Keratinocyte (primary cell): Measurements from ENCODE around the gene CD69. TPM values are rescaled to one million over a fixed set of nuclear protein-coding genes. Genes with fewer than 3 reads are reported as not detected.

Source experiments
- DNase-seq: peaks from one replicate; pipeline ENCODE4 v3.0.0-alpha.2; 2011; ENCODE audit warnings: low read depth, missing footprints, low spot score
- FAIRE-seq: peaks from 2 replicates; lab custom pipeline; 2011; peaks lifted over from hg19 to GRCh38; lab: Jason Lieb, UNC
- H2AFZ ChIP-seq: 2 replicates; pipeline ENCODE4 v1.6.0; 2012; ENCODE audit warnings: low read length, control low read depth, inconsistent platforms; ENCODE audit not compliant: control insufficient read depth
- H3K27ac ChIP-seq: 2 replicates; pipeline ENCODE4 v1.5.1; 2011; ENCODE audit warnings: low read length; ENCODE audit not compliant: control insufficient read depth, insufficient read depth
- H3K27me3 ChIP-seq: 3 replicates; pipeline ENCODE4 v1.6.0; 2011; ENCODE audit warnings: low read length; ENCODE audit not compliant: control insufficient read depth, insufficient read depth; ENCODE audit errors: extremely low read depth
- H3K36me3 ChIP-seq, 2 experiments: 2 replicates in 1 of 2; 3 replicates in 1 of 2; pipeline ENCODE4 v1.5.1; 2011; ENCODE audit warnings: low read length in 2 of 2, mild to moderate bottlenecking in 1 of 2; ENCODE audit not compliant: control insufficient read depth in 2 of 2, insufficient read depth in 2 of 2; ENCODE audit errors: extremely low read depth in 1 of 2
- H3K4me1 ChIP-seq: 3 replicates; pipeline ENCODE4 v1.5.1; 2011; ENCODE audit warnings: low read length; ENCODE audit not compliant: control insufficient read depth, insufficient read depth; ENCODE audit errors: extremely low read depth
- H3K4me2 ChIP-seq: 3 replicates; pipeline ENCODE4 v1.6.0; 2011; ENCODE audit warnings: low read depth, low read length; ENCODE audit not compliant: control insufficient read depth, insufficient read depth; ENCODE audit errors: extremely low read depth
- H3K4me3 ChIP-seq, 3 experiments: fragments of 200-600 bp in 1 of 3; sonication (generic) in 1 of 3; 2 replicates in 2 of 3; 3 replicates in 1 of 3; pipeline ENCODE4 v1.5.1; 2011 to 2016; ENCODE audit warnings: low read length in 3 of 3, mild to moderate bottlenecking in 3 of 3, control low read depth in 2 of 3, inconsistent platforms in 1 of 3, low read depth in 1 of 3, mixed read lengths in 1 of 3, mixed run types in 1 of 3, moderate library complexity in 1 of 3; ENCODE audit not compliant: control insufficient read depth in 2 of 3, insufficient read depth in 2 of 3; ENCODE audit errors: extremely low read depth in 1 of 3
- H3K79me2 ChIP-seq: 2 replicates; pipeline ENCODE4 v1.6.0; 2012; ENCODE audit warnings: low read length; ENCODE audit not compliant: control insufficient read depth, insufficient read depth
- H3K9ac ChIP-seq: 3 replicates; pipeline ENCODE4 v1.6.0; 2011; ENCODE audit warnings: low read length; ENCODE audit not compliant: control insufficient read depth, insufficient read depth; ENCODE audit errors: extremely low read depth
- H3K9me1 ChIP-seq: 3 replicates; pipeline ENCODE4 v1.6.0; 2011; ENCODE audit warnings: low read length; ENCODE audit not compliant: control insufficient read depth, insufficient read depth; ENCODE audit errors: extremely low read depth
- H3K9me3 ChIP-seq: 2 replicates; pipeline ENCODE4 v1.5.1; 2012; ENCODE audit warnings: low read depth, low read length; ENCODE audit not compliant: control insufficient read depth
- H4K20me1 ChIP-seq: 3 replicates; pipeline ENCODE4 v1.6.0; 2011; ENCODE audit warnings: low read length; ENCODE audit not compliant: control insufficient read depth, insufficient read depth; ENCODE audit errors: extremely low read depth
- EZH2 ChIP-seq: IDR thresholded peaks from one replicate; pipeline ENCODE4 v1.6.1; 2012; ENCODE audit warnings: inconsistent platforms, mild to moderate bottlenecking, low read length, moderate library complexity
- dilution Hi-C: fragments of 300-500 bp; cut with MboI; formaldehyde crosslinking; loops from one replicate; pipeline ENCODE4 v1.7.0; 2020; ENCODE audit warnings: low sequenced_read_pairs; ENCODE audit not compliant: extremely low pct_ligation_motif_present
- polyA plus RNA-seq, 5 experiments: library from polyadenylated mRNA; depleted of rRNA in 3 of 5; stranded (reverse) in 3 of 5; stranded (forward) in 1 of 5; unstranded in 1 of 5; fragments of >200 nt; gene quantifications; 1 replicate in 1 of 5; 2 replicates in 3 of 5; 3 replicates in 1 of 5; pipeline versions ENCODE4 v1.2.1 to v1.2.3, GENCODE V29; 2011 to 2012; ENCODE audit warnings: missing spikeins in 2 of 5, low read depth in 1 of 5, low replicate concordance in 1 of 5
- TF ChIP-seq, protein P1 (sequence below), 3 experiments: IDR thresholded peaks in 1 of 3; conservative IDR thresholded peaks in 1 of 3; optimal IDR thresholded peaks in 1 of 3; 2 replicates in 2 of 3; 3 replicates in 1 of 3; pipeline versions ENCODE3 to v1.5.1; 2011; ENCODE audit warnings: low read length in 3 of 3, mild to moderate bottlenecking in 3 of 3, moderate library complexity in 2 of 3, control low read depth in 1 of 3, inconsistent platforms in 1 of 3; ENCODE audit not compliant: insufficient read depth in 2 of 3; ENCODE audit errors: extremely low read depth in 1 of 3

Gene CD69
- polyA plus RNA-seq, 1 donor (not counting 4 experiments of a cell fraction or from before 2014, with no cell fraction given): not detected

DNA sequence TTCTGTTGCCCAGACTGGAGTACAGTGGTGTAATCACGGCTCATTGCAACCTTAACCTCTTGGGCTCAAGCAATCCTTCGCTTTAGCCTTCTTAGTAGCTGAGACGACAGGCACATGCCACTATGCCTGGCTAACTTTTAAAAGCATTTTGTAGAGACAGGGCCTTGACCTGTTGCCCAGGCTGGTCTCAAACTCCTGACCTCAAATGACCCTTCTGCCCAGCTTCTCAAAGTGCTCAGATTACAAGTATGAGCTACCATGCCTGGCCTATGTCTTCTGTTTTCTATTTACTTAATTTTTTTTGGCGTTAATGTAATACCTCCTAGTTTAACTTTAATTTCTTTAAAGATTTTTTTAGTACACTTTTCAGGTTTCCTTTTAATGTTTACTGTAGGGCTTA, 46.0 kb upstream of the CD69 start:
- FAIRE-seq (no peak), DNase-seq (no peak)
- H3K36me3 ChIP-seq: no peaks in the 10 kb centered on the region

DNA sequence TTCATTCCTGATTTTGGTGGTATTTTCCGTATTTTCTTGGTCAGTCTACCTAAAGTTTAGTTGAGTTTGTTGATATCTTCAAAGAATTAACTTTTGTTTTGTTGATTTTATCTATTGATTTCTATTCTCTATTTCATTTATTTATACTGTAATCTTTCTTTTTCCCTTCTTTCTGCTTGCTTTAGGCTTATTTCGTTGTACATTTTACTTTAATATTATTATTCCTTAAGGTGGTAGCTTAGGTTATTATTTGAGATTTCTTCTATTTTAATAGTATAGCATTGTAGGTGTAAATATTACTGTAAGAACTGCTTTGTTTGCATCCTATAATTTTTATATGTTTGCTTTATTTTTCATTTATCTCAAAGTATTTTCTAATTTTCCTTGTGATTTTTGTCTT, 45.2 kb upstream of the CD69 start:
- no peaks in the 10 kb centered on the region for H3K9me3 ChIP-seq
- FAIRE-seq (no peak), DNase-seq (no peak)
- no peaks in the 10 kb centered on the region for H3K9me1 ChIP-seq
- H3K4me3 ChIP-seq: no peak overlapping the region
- H3K4me1 ChIP-seq: no peaks in the 10 kb centered on the region
- dilution Hi-C loops: no loop called here
- H3K4me2 ChIP-seq: no peak overlapping the region
- no peaks in the 10 kb centered on the region for H4K20me1 ChIP-seq
- no peak overlapping the region for H3K27ac ChIP-seq
- H3K36me3 ChIP-seq: no peaks in the 10 kb centered on the region
- no peak overlapping the region for H3K9ac ChIP-seq
- no peaks in the 10 kb centered on the region for H3K79me2 ChIP-seq
- H3K27me3 ChIP-seq: no peaks in the 10 kb centered on the region
- H2AFZ ChIP-seq: no peak overlapping the region
- TF ChIP-seq, protein P1, sequence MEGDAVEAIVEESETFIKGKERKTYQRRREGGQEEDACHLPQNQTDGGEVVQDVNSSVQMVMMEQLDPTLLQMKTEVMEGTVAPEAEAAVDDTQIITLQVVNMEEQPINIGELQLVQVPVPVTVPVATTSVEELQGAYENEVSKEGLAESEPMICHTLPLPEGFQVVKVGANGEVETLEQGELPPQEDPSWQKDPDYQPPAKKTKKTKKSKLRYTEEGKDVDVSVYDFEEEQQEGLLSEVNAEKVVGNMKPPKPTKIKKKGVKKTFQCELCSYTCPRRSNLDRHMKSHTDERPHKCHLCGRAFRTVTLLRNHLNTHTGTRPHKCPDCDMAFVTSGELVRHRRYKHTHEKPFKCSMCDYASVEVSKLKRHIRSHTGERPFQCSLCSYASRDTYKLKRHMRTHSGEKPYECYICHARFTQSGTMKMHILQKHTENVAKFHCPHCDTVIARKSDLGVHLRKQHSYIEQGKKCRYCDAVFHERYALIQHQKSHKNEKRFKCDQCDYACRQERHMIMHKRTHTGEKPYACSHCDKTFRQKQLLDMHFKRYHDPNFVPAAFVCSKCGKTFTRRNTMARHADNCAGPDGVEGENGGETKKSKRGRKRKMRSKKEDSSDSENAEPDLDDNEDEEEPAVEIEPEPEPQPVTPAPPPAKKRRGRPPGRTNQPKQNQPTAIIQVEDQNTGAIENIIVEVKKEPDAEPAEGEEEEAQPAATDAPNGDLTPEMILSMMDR (optimal IDR thresholded peaks at IDR 0.05 in 1 of 3, IDR thresholded peaks at IDR 0.05 in 1 of 3, conservative IDR thresholded peaks at IDR 0.05 in 1 of 3; ENCODE audit: extremely low read depth in 1 of 3, insufficient read depth in 2 of 3, low read length in 3 of 3): no peak
- TF ChIP-seq EZH2: no peak

More for the DNA sequence above, 46.0 kb upstream of the CD69 start:
- no peaks in the 10 kb centered on the region for H3K9me1 ChIP-seq
- H3K4me2 ChIP-seq: no peak overlapping the region
- no peaks in the 10 kb centered on the region for H4K20me1 ChIP-seq
- H3K9me3 ChIP-seq: no peaks in the 10 kb centered on the region
- no peaks in the 10 kb centered on the region for H3K79me2 ChIP-seq
- TF ChIP-seq, protein P1 (optimal IDR thresholded peaks at IDR 0.05 in 1 of 3, IDR thresholded peaks at IDR 0.05 in 1 of 3, conservative IDR thresholded peaks at IDR 0.05 in 1 of 3; ENCODE audit: extremely low read depth in 1 of 3, insufficient read depth in 2 of 3, low read length in 3 of 3): no peak
- TF ChIP-seq EZH2: no peak
- no peaks in the 10 kb centered on the region for H3K4me1 ChIP-seq
- no peak overlapping the region for H3K9ac ChIP-seq
- no peaks in the 10 kb centered on the region for H3K27me3 ChIP-seq
- dilution Hi-C loops: no loop called here
- H2AFZ ChIP-seq: no peak overlapping the region
- H3K27ac ChIP-seq: no peak overlapping the region
- H3K4me3 ChIP-seq: no peak overlapping the region
